Middle frontal gyrus (tissue), 1 donor: ENCODE data around the gene RUSF1.
"Not testable (repeated sequence)": the region's sequence is repeated elsewhere in the genome, so short reads cannot be mapped to it uniquely, and the experiment has no call there.

Source experiments
- DNase-seq: peaks from one replicate; pipeline ENCODE4 v3.0.0-alpha.2; 2015; ENCODE audit warnings: low spot score; ENCODE audit errors: extremely low spot score

The RUSF1 gene

DNA sequence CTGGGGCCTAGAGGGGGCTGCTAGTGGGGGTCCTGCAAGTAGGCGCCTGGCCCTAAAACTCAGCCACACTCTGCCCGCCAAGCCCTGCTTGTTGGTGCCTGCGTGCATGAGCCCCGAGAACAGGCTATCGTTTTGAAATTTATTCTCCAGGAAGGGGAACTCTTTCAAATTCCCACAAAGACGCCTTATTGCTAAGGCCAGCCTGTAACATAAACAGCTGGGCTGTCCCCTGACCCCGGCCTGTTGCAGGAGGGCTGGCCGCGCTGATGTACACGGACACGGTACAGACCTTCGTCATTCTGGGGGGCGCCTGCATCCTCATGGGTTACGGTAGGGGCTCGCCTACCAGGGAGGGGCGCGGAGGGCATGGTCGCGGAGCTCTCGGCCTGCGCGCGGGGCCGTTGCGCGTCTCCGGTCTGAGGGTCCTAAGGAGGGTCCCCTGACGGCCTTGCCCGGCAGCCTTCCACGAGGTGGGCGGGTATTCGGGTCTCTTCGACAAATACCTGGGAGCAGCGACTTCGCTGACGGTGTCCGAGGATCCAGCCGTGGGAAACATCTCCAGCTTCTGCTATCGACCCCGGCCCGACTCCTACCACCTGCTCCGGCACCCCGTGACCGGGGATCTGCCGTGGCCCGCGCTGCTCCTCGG lies 21.0 kb downstream of the RUSF1 start:
- DNase-seq = no peak

GRCh38 chr16:31486045-31486444 lies 22.1 kb downstream of the RUSF1 start:
- no peak for DNase-seq

DNA sequence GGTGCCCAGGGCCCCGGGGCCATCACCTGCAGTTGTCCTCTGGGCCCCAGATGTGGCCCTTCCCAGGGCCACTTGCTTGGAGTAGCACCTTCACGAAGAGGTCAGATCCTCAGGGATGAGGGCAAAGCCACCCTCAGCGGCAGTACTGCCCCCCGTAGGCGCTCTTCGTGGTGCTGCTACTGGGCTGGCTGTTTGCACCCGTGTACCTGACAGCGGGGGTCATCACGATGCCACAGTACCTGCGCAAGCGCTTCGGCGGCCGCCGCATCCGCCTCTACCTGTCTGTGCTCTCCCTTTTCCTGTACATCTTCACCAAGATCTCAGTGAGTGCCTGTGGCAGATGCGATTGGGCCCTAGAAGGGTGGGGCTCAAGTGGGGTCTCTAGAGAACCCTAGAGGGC lies 22.6 kb downstream of the RUSF1 start:
- no peak for DNase-seq

DNA sequence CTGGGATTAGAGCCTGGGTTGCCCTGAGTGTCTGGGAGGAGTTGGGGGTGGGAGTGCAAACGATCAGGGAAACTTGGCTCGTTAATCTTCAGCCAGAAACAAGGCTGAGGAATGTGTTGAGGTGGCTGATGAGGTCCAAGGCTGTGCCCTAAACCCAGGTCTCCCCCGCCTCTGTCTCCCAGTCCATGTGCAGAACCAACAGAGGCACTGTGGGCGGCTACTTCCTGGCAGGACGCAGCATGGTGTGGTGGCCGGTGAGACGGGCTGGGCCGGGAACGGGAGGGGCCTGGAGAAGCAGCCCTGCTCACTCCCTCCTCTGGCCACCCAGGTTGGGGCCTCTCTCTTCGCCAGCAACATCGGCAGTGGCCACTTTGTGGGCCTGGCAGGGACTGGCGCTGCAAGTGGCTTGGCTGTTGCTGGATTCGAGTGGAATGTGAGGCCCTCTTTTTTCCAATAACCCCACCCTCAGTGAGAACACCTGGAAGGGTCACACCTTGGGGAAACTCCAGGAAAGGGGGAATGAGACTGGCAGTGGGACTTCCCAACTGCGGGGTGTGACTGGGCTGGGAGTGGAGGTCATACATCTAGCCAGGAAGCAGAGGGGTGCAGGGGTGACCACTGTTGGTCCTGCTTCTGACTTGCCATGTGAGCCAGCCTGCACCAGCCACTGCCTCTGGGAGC lies 23.6 kb downstream of the RUSF1 start:
- DNase-seq = no peak

DNA sequence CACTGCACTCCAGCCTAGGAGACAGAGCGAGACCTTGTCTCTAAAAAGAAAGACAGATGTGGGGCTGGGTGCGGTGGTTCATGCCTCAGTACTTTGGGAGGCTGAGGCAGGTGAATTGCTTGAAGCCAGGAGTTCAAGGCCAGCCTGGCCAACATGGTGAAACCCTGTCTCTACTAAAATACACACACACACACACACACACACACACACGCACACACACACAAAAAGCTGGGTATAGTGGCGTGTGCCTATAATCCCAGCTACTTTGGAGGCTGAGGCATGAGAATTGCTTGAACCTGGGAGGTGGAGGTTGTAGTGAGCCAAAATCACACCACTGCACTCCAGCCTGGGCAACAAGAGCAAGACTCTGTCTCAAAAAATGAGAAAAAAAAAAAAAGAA lies 24.1 kb downstream of the RUSF1 start:
- DNase-seq = not testable (repeated sequence)

DNA sequence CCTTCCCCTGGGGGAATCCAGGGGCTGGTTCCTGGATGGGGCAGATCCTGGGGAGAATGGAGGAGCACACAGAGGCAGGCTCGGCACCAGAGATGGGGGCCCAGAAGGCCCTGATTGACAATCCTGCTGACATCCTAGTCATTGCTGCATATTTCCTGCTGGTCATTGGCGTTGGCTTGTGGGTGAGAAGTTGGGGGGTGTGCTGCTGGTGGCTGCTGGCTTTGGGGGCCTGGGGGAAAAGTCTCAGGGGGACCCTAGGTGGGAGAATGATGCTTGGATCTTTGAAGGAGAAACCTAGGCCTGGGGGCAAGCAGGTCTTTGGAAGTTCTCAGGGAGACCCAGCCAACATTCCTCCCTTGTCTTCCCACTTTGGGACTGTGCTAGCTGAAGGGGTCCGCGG lies 25.1 kb downstream of the RUSF1 start, which contains the start of gene SLC5A2:
Gene SLC5A2, plus strand, starts transcription at position 43 of the 400 bp plus-strand sequence. Its CDS starts 14 bp downstream, at position 57.
- DNase-seq = no peak

DNA sequence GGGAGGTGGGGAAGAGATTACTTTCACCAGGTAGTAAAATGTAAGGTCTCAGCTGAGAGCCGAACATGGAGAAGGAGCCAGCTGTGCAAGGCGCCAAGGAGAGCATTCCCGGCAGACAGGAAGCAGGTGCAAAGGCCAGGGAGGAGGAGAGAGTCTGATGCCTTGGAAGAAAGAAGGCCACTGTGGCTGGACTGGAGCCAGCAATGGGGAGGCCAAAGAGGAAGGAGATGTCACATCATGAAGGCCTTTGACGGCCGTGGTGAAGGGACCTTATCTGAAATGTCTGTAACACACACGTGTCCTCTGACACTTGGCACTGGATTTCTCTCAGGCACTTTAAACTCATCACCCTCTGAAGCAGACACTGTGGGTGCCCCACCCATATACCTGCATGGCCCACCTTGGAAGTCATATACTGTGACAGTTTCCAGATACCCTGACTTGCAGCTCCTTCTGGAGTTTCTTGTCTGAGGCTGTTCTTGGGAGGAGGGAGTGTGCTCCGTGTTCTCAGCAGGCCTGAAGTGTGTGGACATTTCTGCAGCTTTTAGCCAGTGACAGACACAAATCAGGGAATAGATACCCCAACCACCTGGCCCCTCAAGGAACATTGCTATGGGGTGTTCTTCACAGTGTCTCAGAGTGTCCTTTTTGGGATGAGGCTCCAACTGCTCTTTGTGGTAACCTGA lies 27.2 kb downstream of the RUSF1 start:
- no peak for DNase-seq

- no peak for DNase-seq
These were observed 28.4 kb downstream of the RUSF1 start for GRCh38 chr16:31479751-31480150.

GRCh38 chr16:31478956-31479355 lies 29.2 kb downstream of the RUSF1 start:
- no peak for DNase-seq

- no peak for DNase-seq
These were observed 30.7 kb downstream of the RUSF1 start for GRCh38 chr16:31477220-31478216.

DNA sequence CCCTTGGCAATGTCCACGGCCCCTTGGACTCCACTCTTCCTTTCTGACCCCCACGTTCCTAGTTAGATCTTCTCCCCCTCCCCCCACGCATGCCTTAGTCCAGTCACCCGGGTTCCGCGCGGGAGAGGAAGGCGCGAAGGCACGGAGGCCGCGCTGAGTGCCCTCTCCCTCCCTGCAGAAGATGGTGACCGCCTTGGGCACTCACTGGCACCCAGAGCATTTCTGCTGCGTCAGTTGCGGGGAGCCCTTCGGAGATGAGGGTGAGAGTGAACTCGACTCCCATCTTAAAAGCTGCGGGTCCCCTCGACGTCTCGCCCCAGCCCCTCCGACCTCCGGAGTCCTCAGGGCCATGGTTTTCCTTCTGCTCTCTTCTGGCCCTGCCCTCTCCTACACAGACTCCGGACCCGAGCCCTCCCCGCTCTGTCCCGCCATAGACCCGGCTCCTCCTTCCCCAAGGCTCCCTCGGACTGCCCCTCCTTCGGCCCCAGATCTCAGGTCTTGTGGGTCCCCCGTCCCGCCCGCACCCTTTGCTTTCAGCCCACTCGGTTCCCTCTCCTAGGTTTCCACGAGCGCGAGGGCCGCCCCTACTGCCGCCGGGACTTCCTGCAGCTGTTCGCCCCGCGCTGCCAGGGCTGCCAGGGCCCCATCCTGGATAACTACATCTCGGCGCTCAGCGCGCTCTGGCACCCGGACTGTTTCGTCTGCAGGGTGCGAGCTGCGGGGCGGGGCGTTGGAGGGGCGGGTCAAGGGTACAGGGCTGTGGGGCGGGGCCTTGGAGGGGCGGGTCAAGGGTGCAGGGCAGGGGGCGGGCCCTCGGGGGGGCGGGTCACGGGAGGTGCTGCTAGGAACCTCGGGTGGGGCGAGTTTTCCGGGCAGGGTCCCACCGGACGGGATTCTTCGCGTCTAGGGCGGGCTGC lies 31.6 kb downstream of the RUSF1 start:
- DNase-seq = no peak

DNA sequence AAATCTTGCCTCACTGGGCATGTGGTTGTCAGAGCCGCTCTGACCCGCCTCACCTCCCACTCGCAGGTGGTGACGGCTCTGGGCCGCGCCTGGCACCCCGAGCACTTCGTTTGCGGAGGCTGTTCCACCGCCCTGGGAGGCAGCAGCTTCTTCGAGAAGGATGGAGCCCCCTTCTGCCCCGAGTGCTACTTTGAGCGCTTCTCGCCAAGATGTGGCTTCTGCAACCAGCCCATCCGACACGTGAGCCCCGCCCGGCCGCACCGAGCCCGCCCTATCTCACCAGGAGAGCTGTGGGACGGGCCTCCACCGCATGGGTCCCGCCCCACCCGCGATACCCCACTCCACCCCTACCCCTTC lies 32.3 kb downstream of the RUSF1 start:
- no peak for DNase-seq

DNA sequence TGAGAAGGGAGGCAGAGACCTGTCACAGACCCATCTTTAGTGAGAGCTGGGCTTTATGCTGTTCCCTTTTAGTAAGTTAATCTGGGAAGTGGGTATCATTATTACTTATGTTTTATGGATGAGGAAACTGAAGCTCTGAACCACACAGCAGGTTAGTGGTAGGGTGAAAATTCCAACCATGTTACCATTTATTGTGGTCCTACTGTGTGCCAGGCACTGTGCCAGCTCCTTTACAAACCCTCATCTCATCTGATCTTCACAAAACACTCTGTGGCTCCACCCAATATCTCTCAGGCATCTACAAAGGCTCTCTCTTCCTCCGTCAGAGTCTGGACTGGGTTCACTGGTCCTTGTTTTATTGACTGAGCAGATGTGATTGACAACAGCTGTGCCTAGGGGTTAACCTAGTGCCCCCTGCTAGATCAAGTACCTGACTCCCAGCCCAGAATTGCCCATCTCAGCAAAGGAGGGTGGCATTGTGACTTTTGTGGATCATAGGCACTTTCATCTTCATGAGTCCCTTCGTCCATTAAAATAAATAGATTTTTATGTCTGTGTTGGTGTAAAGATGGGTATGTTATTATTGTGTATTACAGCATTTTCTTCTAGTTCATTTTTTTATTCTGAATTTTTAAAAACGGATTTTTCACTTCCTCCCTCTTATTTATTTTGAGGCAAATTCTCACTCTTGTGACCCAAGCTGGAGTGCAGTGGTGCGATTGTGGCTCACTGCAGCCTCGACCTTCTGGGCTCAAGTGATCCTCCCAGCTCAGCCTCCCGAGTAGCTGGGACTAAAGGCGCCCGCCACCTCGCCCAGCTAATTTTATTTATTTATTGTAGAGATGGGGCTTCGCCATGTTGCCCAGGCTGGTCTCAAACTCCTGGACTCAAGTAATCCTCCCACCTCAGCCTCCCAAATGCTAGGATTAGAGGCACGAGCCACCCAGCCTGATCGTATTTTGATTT lies 33.1 kb downstream of the RUSF1 start:
- no peak for DNase-seq

DNA sequence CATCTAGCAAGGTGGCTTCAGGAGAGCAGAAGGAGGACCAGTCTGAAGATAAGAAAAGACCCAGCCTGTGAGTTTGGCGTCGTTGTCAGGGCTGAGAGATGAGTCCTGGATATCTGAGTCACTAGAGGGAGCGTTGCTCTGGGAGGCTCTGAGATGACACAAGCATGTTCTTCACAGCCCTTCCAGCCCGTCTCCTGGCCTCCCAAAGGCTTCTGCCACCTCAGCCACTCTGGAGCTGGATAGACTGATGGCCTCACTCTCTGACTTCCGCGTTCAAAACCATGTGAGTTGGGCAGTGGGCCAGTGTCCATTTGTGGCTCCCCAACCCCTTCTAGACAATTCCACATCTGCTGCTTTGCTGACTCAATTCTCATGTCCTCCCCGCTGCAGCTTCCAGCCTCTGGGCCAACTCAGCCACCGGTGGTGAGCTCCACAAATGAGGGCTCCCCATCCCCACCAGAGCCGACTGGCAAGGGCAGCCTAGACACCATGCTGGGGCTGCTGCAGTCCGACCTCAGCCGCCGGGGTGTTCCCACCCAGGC lies 33.9 kb downstream of the RUSF1 start:
- DNase-seq = no peak

- no peak for DNase-seq
These were observed 34.8 kb downstream of the RUSF1 start for GRCh38 chr16:31473264-31473984.

- no peak for DNase-seq
These were observed 35.4 kb downstream of the RUSF1 start for GRCh38 chr16:31472709-31473203.

- no peak for DNase-seq
These were observed 36.1 kb downstream of the RUSF1 start, which contains the start of gene TGFB1I1 for GRCh38 chr16:31471875-31472708. Gene TGFB1I1 (plus strand): TSS chr16:31472152. CDS start chr16:31472189, 37 bp downstream.
